Pons (tissue), 1 donor: ENCODE results near the gene ERFE.

Source experiments
- DNase-seq: peaks from one replicate; pipeline ENCODE4 v3.0.0-alpha.2; 2016; ENCODE audit warnings: low spot score

Gene ERFE

GRCh38 chr2:238126775-238127164 is 32.0 kb upstream of the ERFE start:
- no peak for DNase-seq

- DNase-seq, result no peak
Observed at GRCh38 chr2:238127165-238128060, 31.4 kb upstream of the ERFE start.

- no peak for DNase-seq
Observed at GRCh38 chr2:238128061-238128440, 30.7 kb upstream of the ERFE start.

GRCh38 chr2:238128534-238129001 is 30.2 kb upstream of the ERFE start:
- no peak for DNase-seq

GRCh38 chr2:238129166-238130010 is 29.4 kb upstream of the ERFE start:
- no peak for DNase-seq

GRCh38 chr2:238130111-238130695 is 28.6 kb upstream of the ERFE start:
- DNase-seq, result no peak

- no peak for DNase-seq
Observed at GRCh38 chr2:238130696-238131628, 27.8 kb upstream of the ERFE start.

GRCh38 chr2:238131761-238132462 is 26.9 kb upstream of the ERFE start:
- DNase-seq, result no peak

- no peak for DNase-seq
Observed at GRCh38 chr2:238132463-238133450, 26.0 kb upstream of the ERFE start.

GRCh38 chr2:238133499-238134392 is 25.0 kb upstream of the ERFE start:
- no peak for DNase-seq

- no peak for DNase-seq
Observed at GRCh38 chr2:238134393-238134785, 24.4 kb upstream of the ERFE start.

- no peak for DNase-seq
Observed at GRCh38 chr2:238135601-238136150, 23.1 kb upstream of the ERFE start.

- DNase-seq, result no peak
Observed at GRCh38 chr2:238136820-238137537, 21.8 kb upstream of the ERFE start.

- no peak for DNase-seq
Observed at GRCh38 chr2:238137885-238138284, 20.9 kb upstream of the ERFE start.

- no peak for DNase-seq
Observed at GRCh38 chr2:238138331-238139195, 20.2 kb upstream of the ERFE start, which contains the start of gene KLHL30. Gene KLHL30 (plus strand): TSS chr2:238138668. CDS start chr2:238140755, 2,087 bp downstream.
